ENCODE results near the gene ATOH8. TPM values are rescaled to one million over a fixed set of nuclear protein-coding genes. Genes with fewer than 3 reads are reported as not detected.

Gene ATOH8
- total and polyA plus RNA-seq, 2 donors (not counting 3 experiments of a cell fraction or from before 2014, with no cell fraction given): 10.3 to 12.8 TPM

GRCh38 chr2:85783796-85784195, 30.0 kb downstream of the ATOH8 start:
- FAIRE-seq (no peak), DNase-seq (ENCODE audit: low read depth, low spot score) (no peak)

More at GRCh38 chr2:85783796-85784195, 30.0 kb downstream of the ATOH8 start:
- no peaks in the 10 kb centered on the region for H3K4me1 ChIP-seq (ENCODE audit: control insufficient read depth, extremely low read depth, insufficient read depth, low read length)
- dilution Hi-C loops (cut with MboI; ENCODE audit: extremely low pct_ligation_motif_present, low sequenced_read_pairs) (no loop called here), intact Hi-C loops (cut with micrococcal nuclease) (no loop called here)
- no peak overlapping the region for H3K9ac ChIP-seq (replicated peaks; ENCODE audit: extremely low read depth, insufficient read depth, low read length)
- no peaks in the 10 kb centered on the region for H3K9me3 ChIP-seq (replicated peaks; ENCODE audit: control insufficient read depth, insufficient read depth, low read length)
- H3K27ac ChIP-seq (ENCODE audit: insufficient read depth, low read depth, low read length): no peak overlapping the region
- peaks cover 0 to 5% of the 10 kb centered on the region in 2 experiments for H3K36me3 ChIP-seq (ENCODE audit: control insufficient read depth in 2 of 2, extremely low read depth in 1 of 2, insufficient read depth in 2 of 2, low read length in 2 of 2)
- H3K4me3 ChIP-seq (replicated peaks in 1 of 3; ENCODE audit: insufficient read depth in 1 of 3, low read depth in 1 of 3, low read length in 3 of 3): no peak overlapping the region
- H3K27me3 ChIP-seq (ENCODE audit: control insufficient read depth in 2 of 2, insufficient read depth in 2 of 2, low read length in 2 of 2): no peaks in the 10 kb centered on the region
- no peak overlapping the region for H3K4me2 ChIP-seq (ENCODE audit: insufficient read depth, low read length)
- H3K79me2 ChIP-seq (ENCODE audit: control insufficient read depth, insufficient read depth, low read length): no peaks in the 10 kb centered on the region
- no peaks in the 10 kb centered on the region for H3K9me1 ChIP-seq (replicated peaks; ENCODE audit: control insufficient read depth, extremely low read depth, insufficient read depth, low read length)
- ChIA-PET POLR2A (interaction anchor here (1.0 kb wide), 1 partner anchor 9 kb away, joined by 4 read pairs; no protein-coding TSS in a partner anchor), CTCF (interaction anchor here (1.4 kb wide), 1 partner anchor 30 kb away, joined by 3 read pairs; no protein-coding TSS in a partner anchor)
- no peak overlapping the region for H2AFZ ChIP-seq (ENCODE audit: low read depth, low read length)
- H4K20me1 ChIP-seq (replicated peaks; ENCODE audit: control insufficient read depth, extremely low read depth, insufficient read depth, low read length): no peaks in the 10 kb centered on the region
- TF ChIP-seq FOS (IDR thresholded peaks at IDR 0.05; ENCODE audit: borderline replicate concordance, insufficient read depth, low read length) (no peak), GATA2 (IDR thresholded peaks at IDR 0.05; ENCODE audit: insufficient read depth, insufficient read length, low read depth, low read length) (no peak), POLR2AphosphoS5 (IDR thresholded peaks at IDR 0.05; ENCODE audit: insufficient read depth, low read depth, low read length) (no peak), POLR2A (IDR thresholded peaks at IDR 0.05; ENCODE audit: low read depth, low read length) (no peak), EZH2 (IDR thresholded peaks at IDR 0.05; ENCODE audit: borderline replicate concordance, low read depth, low read length, severe bottlenecking) (no peak), JUN (IDR thresholded peaks at IDR 0.05; ENCODE audit: borderline replicate concordance, insufficient read depth, insufficient read length, low read depth) (no peak), CTCF (IDR thresholded peaks at IDR 0.05; ENCODE audit: extremely low read depth in 1 of 2, insufficient read depth in 1 of 2, low read depth in 1 of 2, low read length in 2 of 2) (no peak), MYC (IDR thresholded peaks at IDR 0.05; ENCODE audit: low read depth, low read length) (no peak)
- TF ChIP-seq, protein P1, sequence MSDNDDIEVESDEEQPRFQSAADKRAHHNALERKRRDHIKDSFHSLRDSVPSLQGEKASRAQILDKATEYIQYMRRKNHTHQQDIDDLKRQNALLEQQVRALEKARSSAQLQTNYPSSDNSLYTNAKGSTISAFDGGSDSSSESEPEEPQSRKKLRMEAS (IDR thresholded peaks at IDR 0.05; ENCODE audit: insufficient read depth, insufficient read length): no peak
- BruUV-seq (replicated peaks): no TSS peak

Data from endothelial cell of umbilical vein (primary cell).